Stomach smooth muscle (tissue), 2 donors: ENCODE results near the gene HNF4A.

Experiments
- H3K27ac ChIP-seq: one replicate; pipeline ENCODE4 v1.7.0; 2013; ENCODE audit warnings: mild to moderate bottlenecking, low read length, inconsistent platforms
- H3K27me3 ChIP-seq, 2 donors: one replicate each; pipeline ENCODE4 v1.7.0; 2013; ENCODE audit warnings: low read length in 2 of 2; ENCODE audit not compliant: insufficient read depth in 2 of 2, control insufficient read depth in 1 of 2
- H3K36me3 ChIP-seq, 2 donors: one replicate each; pipeline ENCODE4 v1.7.0; 2013; ENCODE audit warnings: low read length in 2 of 2; ENCODE audit not compliant: control insufficient read depth in 2 of 2, insufficient read depth in 2 of 2
- H3K4me1 ChIP-seq: one replicate; pipeline ENCODE4 v1.7.0; 2013; ENCODE audit warnings: low read length; ENCODE audit not compliant: control insufficient read depth, insufficient read depth
- H3K4me3 ChIP-seq, 2 donors: one replicate each; pipeline ENCODE4 v1.7.0; 2013; ENCODE audit warnings: low read length in 2 of 2
- H3K9ac ChIP-seq, 2 donors: one replicate each; pipeline ENCODE4 v1.7.0; 2013; ENCODE audit warnings: low read length in 2 of 2, mild to moderate bottlenecking in 1 of 2
- H3K9me3 ChIP-seq, 2 donors: one replicate each; pipeline ENCODE4 v1.7.0; 2013; ENCODE audit warnings: low read length in 2 of 2; ENCODE audit not compliant: control insufficient read depth in 2 of 2
- donor health status: healthy.
- donor health status: Pancreatic carcinoma.

The HNF4A gene

DNA sequence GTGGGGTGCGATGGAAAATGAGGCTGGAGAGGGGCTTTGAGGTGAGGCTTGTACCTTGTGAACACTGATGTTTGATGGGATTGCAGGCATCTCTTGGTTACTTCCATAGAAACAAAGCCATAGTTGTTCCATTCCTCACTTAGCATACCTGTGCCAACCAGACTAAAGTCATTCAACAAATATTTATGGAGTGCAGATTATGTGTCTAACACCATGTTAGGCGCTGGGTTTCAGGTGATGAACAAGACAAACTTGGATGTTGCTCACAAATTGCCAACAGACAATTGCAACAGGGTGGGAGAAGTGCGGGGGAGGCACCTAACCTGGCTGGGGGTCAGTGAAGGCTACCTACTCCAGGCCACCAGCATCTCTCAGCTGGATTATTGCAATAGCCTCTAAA lies 121.7 kb downstream of the HNF4A start:
- H3K4me1 ChIP-seq = peaks cover 19% of the 10 kb centered on the region
- H3K27me3 ChIP-seq = no peaks in the 10 kb centered on the region
- H3K4me3 ChIP-seq = no peak overlapping the region
- H3K9ac ChIP-seq = no peak overlapping the region
- no peak overlapping the region for H3K27ac ChIP-seq
- H3K9me3 ChIP-seq = no peaks in the 10 kb centered on the region
- peaks cover 15 to 18% of the 10 kb centered on the region in 2 donors for H3K36me3 ChIP-seq

GRCh38 chr20:44478206-44478605 lies 122.7 kb downstream of the HNF4A start:
- H3K9ac ChIP-seq = no peak overlapping the region
- no peak overlapping the region for H3K4me3 ChIP-seq
- H3K27me3 ChIP-seq = no peaks in the 10 kb centered on the region
- H3K27ac ChIP-seq = no peak overlapping the region
- no peaks in the 10 kb centered on the region for H3K9me3 ChIP-seq
- peaks cover 18 to 20% of the 10 kb centered on the region in 2 donors for H3K36me3 ChIP-seq
- peaks cover 19% of the 10 kb centered on the region for H3K4me1 ChIP-seq

DNA sequence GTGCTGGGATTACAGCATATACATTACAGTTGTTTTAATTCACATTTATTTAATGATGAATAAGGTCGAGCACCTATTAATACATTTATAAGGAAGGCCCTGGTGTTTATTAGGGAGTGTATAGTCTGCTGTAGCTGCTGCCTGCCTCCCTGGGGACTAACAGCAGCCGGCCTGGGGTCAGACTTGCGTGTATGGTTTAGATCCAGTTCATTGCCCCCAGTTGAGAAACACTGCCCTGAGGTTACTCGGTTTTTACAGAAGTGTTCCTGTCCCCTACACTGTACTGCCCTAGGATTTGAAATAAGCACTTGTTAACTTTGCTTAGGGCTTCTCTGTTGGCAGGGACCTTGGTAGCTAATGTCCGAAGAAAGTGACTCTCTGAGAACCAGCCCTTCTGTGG lies 124.1 kb downstream of the HNF4A start:
- peaks cover 28 to 32% of the 10 kb centered on the region in 2 donors for H3K36me3 ChIP-seq
- H3K27ac ChIP-seq = no peak overlapping the region

DNA sequence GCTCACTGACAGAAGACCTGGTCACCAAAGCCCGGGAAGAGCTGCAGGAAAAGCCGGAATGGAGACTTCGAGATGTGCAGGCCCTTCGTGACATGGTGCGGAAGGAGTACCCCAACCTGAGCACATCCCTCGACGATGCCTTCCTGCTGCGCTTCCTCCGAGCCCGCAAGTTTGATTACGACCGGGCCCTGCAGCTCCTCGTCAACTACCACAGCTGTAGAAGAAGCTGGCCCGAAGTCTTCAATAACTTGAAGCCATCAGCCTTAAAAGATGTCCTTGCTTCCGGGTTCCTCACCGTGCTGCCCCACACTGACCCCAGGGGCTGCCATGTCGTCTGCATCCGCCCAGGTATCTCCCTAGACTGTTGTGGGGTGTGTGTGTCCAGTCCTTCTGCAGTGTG lies 124.6 kb downstream of the HNF4A start:
- no peak overlapping the region for H3K27ac ChIP-seq
- H3K4me3 ChIP-seq = no peak overlapping the region
- peaks cover 30 to 32% of the 10 kb centered on the region in 2 donors for H3K36me3 ChIP-seq
- H3K4me1 ChIP-seq = peaks cover 16% of the 10 kb centered on the region
- no peak overlapping the region for H3K9ac ChIP-seq
- H3K9me3 ChIP-seq = no peaks in the 10 kb centered on the region
- H3K27me3 ChIP-seq = no peaks in the 10 kb centered on the region

More for the DNA sequence above, 124.1 kb downstream of the HNF4A start:
- peaks cover 19% of the 10 kb centered on the region for H3K4me1 ChIP-seq
- H3K27me3 ChIP-seq = no peaks in the 10 kb centered on the region
- H3K9ac ChIP-seq = no peak overlapping the region
- no peak overlapping the region for H3K4me3 ChIP-seq
- H3K9me3 ChIP-seq = no peaks in the 10 kb centered on the region

DNA sequence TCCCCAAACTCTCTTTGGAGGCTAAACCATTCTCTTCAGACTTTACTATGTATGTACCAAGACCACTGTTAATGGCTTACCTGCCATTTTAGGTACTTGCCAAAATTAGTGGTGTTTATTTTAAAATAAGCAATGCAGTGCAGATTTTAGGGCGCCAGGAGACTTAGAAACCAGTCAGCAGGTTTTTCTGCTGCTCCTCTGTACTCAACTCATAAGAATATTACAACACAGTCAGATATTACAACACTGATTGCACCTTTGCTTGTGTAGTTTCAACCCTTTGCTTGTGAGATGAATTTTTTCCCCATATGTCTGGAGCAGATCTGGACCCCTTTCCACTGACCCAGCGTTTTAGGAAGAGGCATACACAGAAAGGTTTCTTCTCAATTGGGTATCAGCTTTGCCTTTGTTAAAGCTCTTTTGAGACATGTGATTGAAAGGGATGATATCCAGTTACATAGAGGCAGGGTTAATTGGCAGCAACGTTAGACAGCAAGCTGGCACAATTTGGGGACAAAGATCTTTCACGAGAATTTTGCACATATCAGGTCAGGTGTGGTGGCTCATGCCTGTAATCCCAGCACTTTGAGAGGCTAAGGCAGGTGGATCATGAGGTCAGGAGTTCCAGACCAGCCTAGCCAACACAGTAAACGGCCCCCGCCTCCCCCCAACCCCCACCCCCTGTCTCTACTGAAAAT lies 126.4 kb downstream of the HNF4A start:
- Histone ChIP-seq H3K27ac (no peak overlapping the region), H3K27me3 (no peaks in the 10 kb centered on the region), H3K4me3 (no peak overlapping the region), H3K9ac (no peak overlapping the region), H3K4me1 (peaks cover under 1% of the 10 kb centered on the region), H3K36me3 (peaks cover 30 to 32% of the 10 kb centered on the region in 2 donors), H3K9me3 (no peaks in the 10 kb centered on the region)

- Histone ChIP-seq H3K9ac (no peak overlapping the region), H3K36me3 (peaks cover 32 to 34% of the 10 kb centered on the region in 2 donors), H3K9me3 (no peaks in the 10 kb centered on the region), H3K27me3 (no peaks in the 10 kb centered on the region), H3K4me1 (no peaks in the 10 kb centered on the region), H3K4me3 (no peak overlapping the region), H3K27ac (no peak overlapping the region)
Measured at GRCh38 chr20:44483112-44483511, 127.6 kb downstream of the HNF4A start.
